Measurements from ENCODE around the gene PCDHB12. TPM values are rescaled to one million over a fixed set of nuclear protein-coding genes. Genes with fewer than 3 reads are reported as not detected.

The PCDHB12 gene
- total and polyA plus RNA-seq, 7 donors = 0.34 to 10.2 (median 4.3) TPM; not detected in 1

Other genes starting within 250 kb of the PCDHB12 start
Only the 30 nearest of the 37 such genes appear.
- gene PCDHB1, start 157.3 kb upstream of the PCDHB12 start, total RNA-seq = under 1 TPM; under 0.01 to 0.36 (median 0.27) TPM
- gene PCDHB1, start 157.3 kb upstream of the PCDHB12 start, polyA plus RNA-seq = under 1 TPM in 1 of 3 donors, not detected in 2; 0.04 TPM
- gene PCDHB2, start 114.1 kb upstream of the PCDHB12 start, total RNA-seq = 1 to 10 TPM; 2.2 to 5.7 (median 2.9) TPM
- under 1 TPM; under 0.01 to 0.67 (median 0.23) TPM for gene PCDHB2, start 114.1 kb upstream of the PCDHB12 start, polyA plus RNA-seq
- 1 to 10 TPM; 1.7 to 4.9 (median 1.8) TPM for gene PCDHB3, start 108.2 kb upstream of the PCDHB12 start, total RNA-seq
- gene PCDHB3, start 108.2 kb upstream of the PCDHB12 start, polyA plus RNA-seq = under 1 TPM in 1 of 3 donors, not detected in 2; 0.23 TPM
- 1 to 10 TPM; 3.9 to 5.3 (median 4.5) TPM for gene PCDHB4, start 86.9 kb upstream of the PCDHB12 start, total RNA-seq
- under 1 TPM; 0.23 to 0.60 (median 0.57) TPM for gene PCDHB4, start 86.9 kb upstream of the PCDHB12 start, polyA plus RNA-seq
- gene PCDHB5, start 73.5 kb upstream of the PCDHB12 start, total RNA-seq = 1 to 10 TPM; 3.1 to 6.5 (median 4.7) TPM
- under 1 TPM in 2 of 3 donors, not detected in 1; under 0.01 to 0.51 TPM for gene PCDHB5, start 73.5 kb upstream of the PCDHB12 start, polyA plus RNA-seq
- gene PCDHB6, start 58.7 kb upstream of the PCDHB12 start, total RNA-seq = 1 to 10 TPM in 3 of 4 donors, under 1 TPM in 1; 0.71 to 2.3 (median 1.4) TPM
- under 1 TPM in 1 of 3 donors, not detected in 2; 0.12 TPM for gene PCDHB6, start 58.7 kb upstream of the PCDHB12 start, polyA plus RNA-seq
- gene PCDHB7, start 36.1 kb upstream of the PCDHB12 start, total RNA-seq = 1 to 10 TPM; 1.4 to 5.3 (median 2.5) TPM
- under 1 TPM in 1 of 3 donors, not detected in 2; 0.28 TPM for gene PCDHB7, start 36.1 kb upstream of the PCDHB12 start, polyA plus RNA-seq
- 1 to 10 TPM in 2 of 4 donors, under 1 TPM in 2; 0.71 to 2.3 (median 1.4) TPM for gene PCDHB8, start 30.9 kb upstream of the PCDHB12 start, total RNA-seq
- under 1 TPM in 1 of 3 donors, not detected in 2; 0.19 TPM for gene PCDHB8, start 30.9 kb upstream of the PCDHB12 start, polyA plus RNA-seq
- gene PCDHB16, start 26.3 kb upstream of the PCDHB12 start, total RNA-seq = 1 to 10 TPM; 3.6 to 6.3 (median 4.8) TPM
- gene PCDHB16, start 26.3 kb upstream of the PCDHB12 start, polyA plus RNA-seq = under 1 TPM in 1 of 3 donors, not detected in 2; 0.29 TPM
- gene PCDHB9, start 21.6 kb upstream of the PCDHB12 start, total RNA-seq = 1 to 10 TPM; 2.1 to 6.2 (median 5.1) TPM
- gene PCDHB9, start 21.6 kb upstream of the PCDHB12 start, polyA plus RNA-seq = under 1 TPM in 2 of 3 donors, not detected in 1; under 0.01 to 0.26 TPM
- 1 to 10 TPM; 3.9 to 6.2 (median 4.9) TPM for gene PCDHB10, start 16.4 kb upstream of the PCDHB12 start, total RNA-seq
- gene PCDHB10, start 16.4 kb upstream of the PCDHB12 start, polyA plus RNA-seq = under 1 TPM in 2 of 3 donors, not detected in 1; 0.60 to 0.80 TPM
- 1 to 10 TPM; 1.8 to 5.0 (median 3.6) TPM for gene PCDHB11, start 9.1 kb upstream of the PCDHB12 start, total RNA-seq
- under 1 TPM in 1 of 3 donors, not detected in 2; 0.34 TPM for gene PCDHB11, start 9.1 kb upstream of the PCDHB12 start, polyA plus RNA-seq
- gene PCDHB13, start 5.2 kb downstream of the PCDHB12 start, total RNA-seq = 1 to 10 TPM; 3.3 to 7.8 (median 6.1) TPM
- under 1 TPM in 2 of 3 donors, not detected in 1; 0.23 to 0.52 TPM for gene PCDHB13, start 5.2 kb downstream of the PCDHB12 start, polyA plus RNA-seq
- gene PCDHB14, start 14.6 kb downstream of the PCDHB12 start, total RNA-seq = 10 to 100 TPM in 1 of 4 donors, 1 to 10 TPM in 3; 6.3 to 10.5 (median 8.3) TPM
- gene PCDHB14, start 14.6 kb downstream of the PCDHB12 start, polyA plus RNA-seq = 1 to 10 TPM in 1 of 3 donors, not detected in 2; 1.0 TPM
- 1 to 10 TPM; 2.9 to 7.3 (median 5.4) TPM for gene PCDHB15, start 36.7 kb downstream of the PCDHB12 start, total RNA-seq
- gene PCDHB15, start 36.7 kb downstream of the PCDHB12 start, polyA plus RNA-seq = under 1 TPM in 2 of 3 donors, not detected in 1; 0.23 to 0.93 TPM
- gene SLC25A2, start 95.3 kb downstream of the PCDHB12 start, total RNA-seq = under 1 TPM in 2 of 4 donors, not detected in 2; 0.81 to 0.82 TPM
- under 1 TPM in 1 of 3 donors, not detected in 2; 0.35 TPM for gene SLC25A2, start 95.3 kb downstream of the PCDHB12 start, polyA plus RNA-seq
- gene TAF7, start 112.1 kb downstream of the PCDHB12 start, total RNA-seq = 10 to 100 TPM; 44.9 to 62.2 (median 48.1) TPM
- gene TAF7, start 112.1 kb downstream of the PCDHB12 start, polyA plus RNA-seq = 10 to 100 TPM; 60.1 to 68.0 (median 62.7) TPM
- gene PCDHGA1, start 121.8 kb downstream of the PCDHB12 start, total RNA-seq = 1 to 10 TPM in 3 of 4 donors, under 1 TPM in 1; 0.71 to 1.4 (median 1.1) TPM
- under 1 TPM in 1 of 3 donors, not detected in 2; 0.26 TPM for gene PCDHGA1, start 121.8 kb downstream of the PCDHB12 start, polyA plus RNA-seq
- 1 to 10 TPM; 2.8 to 4.9 (median 3.8) TPM for gene PCDHGA2, start 130.0 kb downstream of the PCDHB12 start, total RNA-seq
- gene PCDHGA2, start 130.0 kb downstream of the PCDHB12 start, polyA plus RNA-seq = under 1 TPM in 1 of 3 donors, not detected in 2; 0.47 TPM
- gene PCDHGA3, start 135.1 kb downstream of the PCDHB12 start, total RNA-seq = 1 to 10 TPM; 1.5 to 4.4 (median 3.1) TPM
- gene PCDHGA3, start 135.1 kb downstream of the PCDHB12 start, polyA plus RNA-seq = under 1 TPM in 2 of 3 donors, not detected in 1; 0.19 to 0.60 TPM
- 1 to 10 TPM; 2.5 to 8.4 (median 4.1) TPM for gene PCDHGB1, start 141.4 kb downstream of the PCDHB12 start, total RNA-seq
- under 1 TPM in 1 of 3 donors, not detected in 2; 0.26 TPM for gene PCDHGB1, start 141.4 kb downstream of the PCDHB12 start, polyA plus RNA-seq
- gene PCDHGA4, start 146.3 kb downstream of the PCDHB12 start, total RNA-seq = 10 to 100 TPM in 1 of 4 donors, 1 to 10 TPM in 3; 5.0 to 11.3 (median 6.7) TPM
- gene PCDHGA4, start 146.3 kb downstream of the PCDHB12 start, polyA plus RNA-seq = under 1 TPM in 1 of 3 donors, not detected in 2; 0.47 TPM
- gene PCDHGB2, start 151.3 kb downstream of the PCDHB12 start, total RNA-seq = 10 to 100 TPM in 2 of 4 donors, 1 to 10 TPM in 2; 4.3 to 12.9 (median 8.0) TPM
- gene PCDHGB2, start 151.3 kb downstream of the PCDHB12 start, polyA plus RNA-seq = under 1 TPM in 1 of 3 donors, not detected in 2; 0.51 TPM
- gene PCDHGA5, start 155.4 kb downstream of the PCDHB12 start, total RNA-seq = 1 to 10 TPM; 5.3 to 8.3 (median 7.2) TPM
- gene PCDHGA5, start 155.4 kb downstream of the PCDHB12 start, polyA plus RNA-seq = under 1 TPM in 1 of 3 donors, not detected in 2; 0.57 TPM
- gene PCDHGB3, start 161.5 kb downstream of the PCDHB12 start, total RNA-seq = 10 to 100 TPM in 1 of 4 donors, 1 to 10 TPM in 3; 6.1 to 16.1 (median 7.7) TPM
- gene PCDHGB3, start 161.5 kb downstream of the PCDHB12 start, polyA plus RNA-seq = under 1 TPM in 2 of 3 donors, not detected in 1; under 0.01 to 0.41 TPM
- gene PCDHGA6, start 165.2 kb downstream of the PCDHB12 start, total RNA-seq = 10 to 100 TPM in 2 of 4 donors, 1 to 10 TPM in 2; 5.4 to 13.6 (median 8.4) TPM
- gene PCDHGA6, start 165.2 kb downstream of the PCDHB12 start, polyA plus RNA-seq = under 1 TPM in 1 of 3 donors, not detected in 2; 0.85 TPM
- gene PCDHGA7, start 174.0 kb downstream of the PCDHB12 start, total RNA-seq = 10 to 100 TPM in 3 of 4 donors, 1 to 10 TPM in 1; 8.2 to 15.2 (median 10.9) TPM
- gene PCDHGA7, start 174.0 kb downstream of the PCDHB12 start, polyA plus RNA-seq = under 1 TPM in 1 of 3 donors, not detected in 2; 0.42 TPM
- gene PCDHGB4, start 179.0 kb downstream of the PCDHB12 start, total RNA-seq = 1 to 10 TPM; 6.1 to 9.1 (median 7.5) TPM
- gene PCDHGB4, start 179.0 kb downstream of the PCDHB12 start, polyA plus RNA-seq = under 1 TPM in 1 of 3 donors, not detected in 2; 0.54 TPM
- 1 to 10 TPM; 4.4 to 7.9 (median 6.6) TPM for gene PCDHGA8, start 183.9 kb downstream of the PCDHB12 start, total RNA-seq
- gene PCDHGA8, start 183.9 kb downstream of the PCDHB12 start, polyA plus RNA-seq = under 1 TPM in 1 of 3 donors, not detected in 2; 0.16 TPM
- 10 to 100 TPM; 10.0 to 16.6 (median 11.8) TPM for gene PCDHGB5, start 189.2 kb downstream of the PCDHB12 start, total RNA-seq
- gene PCDHGB5, start 189.2 kb downstream of the PCDHB12 start, polyA plus RNA-seq = 1 to 10 TPM in 1 of 3 donors, under 1 TPM in 1, not detected in 1; 0.23 to 1.3 TPM